Calu3 (cell line): ENCODE measurements around the gene SASS6. TPM values are rescaled to one million over a fixed set of nuclear protein-coding genes. Genes with fewer than 3 reads are reported as not detected.

Experiments used
- BruUV-seq: library from RNA; stranded (reverse); fragments of 400-500 nt; replicated peaks from 2 replicates; lab custom pipeline; 2021; lab: Mats Ljungman, UMichigan
- CTCF ChIA-PET: fragments of 300-600 bp; sonication (Branson Sonifier 250); formaldehyde crosslinking; loops from one replicate; lab custom pipeline; 2022; ENCODE audit warnings: antibody characterized with exemption; lab: Charles Lee
- DNase-seq: peaks from one replicate; pipeline ENCODE4 v3.0.0; 2022
- H3K27ac Mint-ChIP-seq: one replicate; pipeline ENCODE4 v1.8.0; 2022; ENCODE audit warnings: mixed read lengths; ENCODE audit not compliant: unreplicated experiment
- H3K27me3 Mint-ChIP-seq: one replicate; pipeline ENCODE4 v1.8.0; 2022; ENCODE audit warnings: mixed read lengths; ENCODE audit not compliant: unreplicated experiment
- H3K36me3 Mint-ChIP-seq: one replicate; pipeline ENCODE4 v1.8.0; 2022; ENCODE audit warnings: mild to moderate bottlenecking, moderate library complexity, mixed read lengths; ENCODE audit not compliant: insufficient read depth, unreplicated experiment
- H3K4me1 Mint-ChIP-seq: one replicate; pipeline ENCODE4 v1.8.0; 2022; ENCODE audit warnings: mild to moderate bottlenecking, low read depth, mixed read lengths; ENCODE audit not compliant: unreplicated experiment
- H3K4me3 Mint-ChIP-seq: one replicate; pipeline ENCODE4 v1.8.0; 2022; ENCODE audit warnings: mild to moderate bottlenecking, low read depth, moderate library complexity, mixed read lengths; ENCODE audit not compliant: unreplicated experiment
- H3K9me3 Mint-ChIP-seq: one replicate; pipeline ENCODE4 v1.8.0; 2022; ENCODE audit warnings: low read depth, mixed read lengths; ENCODE audit not compliant: unreplicated experiment
- CTCF ChIP-seq: fragments of 200-600 bp; IDR thresholded peaks from one replicate; pipeline ENCODE4 v1.8.0; 2022; ENCODE audit warnings: antibody characterized with exemption; ENCODE audit not compliant: unreplicated experiment
- intact Hi-C: fragments of 100-400 bp; cut with micrococcal nuclease; formaldehyde crosslinking; loops from one replicate; pipeline ENCODE4 v1.10.0; 2022; ENCODE audit not compliant: unreplicated experiment
- total RNA-seq: library from RNA; stranded (reverse); gene quantifications from 2 replicates; pipeline ENCODE4 v1.2.3, GENCODE V29; 2022

SASS6 gene
- total RNA-seq, 1 experiment from 2014 or later: 8.2 TPM

GRCh38 chr1:100134872-100135271 lies 2.1 kb upstream of the SASS6 start:
- BruUV-seq: no TSS peak
- Mint-ChIP-seq H3K27ac (no peak overlapping the region), H3K27me3 (no peaks in the 10 kb centered on the region), H3K9me3 (no peaks in the 10 kb centered on the region), H3K36me3 (peaks cover 25% of the 10 kb centered on the region), H3K4me1 (peaks cover 8% of the 10 kb centered on the region), H3K4me3 (no peak overlapping the region)
- CTCF ChIA-PET: no interaction called here
- intact Hi-C loops: loop anchor here (5.0 to 10.0 kb wide), 2 partner anchors 98 to 320 kb away; a partner anchor contains a TSS
- TF ChIP-seq CTCF: no peak
- DNase-seq: no peak

GRCh38 chr1:100131623-100132022 lies 1.1 kb downstream of the SASS6 start:
- intact Hi-C loops: loop anchor here (5.0 to 10.0 kb wide), 2 partner anchors 94 to 323 kb away; a partner anchor contains a TSS
- H3K36me3 Mint-ChIP-seq: peaks cover 25% of the 10 kb centered on the region
- H3K4me3 Mint-ChIP-seq: peak overlapping the region; percentile 93
- DNase-seq: no peak
- H3K4me1 Mint-ChIP-seq: peaks cover 8% of the 10 kb centered on the region
- H3K27me3 Mint-ChIP-seq: no peaks in the 10 kb centered on the region
- BruUV-seq: no TSS peak
- H3K27ac Mint-ChIP-seq: no peak overlapping the region
- H3K9me3 Mint-ChIP-seq: no peaks in the 10 kb centered on the region
- TF ChIP-seq CTCF: no peak
- CTCF ChIA-PET: no interaction called here

- CTCF ChIA-PET: no interaction called here
- TF ChIP-seq CTCF: no peak
- H3K27me3 Mint-ChIP-seq: no peaks in the 10 kb centered on the region
- no peak overlapping the region for H3K27ac Mint-ChIP-seq
- intact Hi-C loops: loop anchor here (5.0 to 10.0 kb wide), 2 partner anchors 93 to 324 kb away; a partner anchor contains a TSS
- no peak overlapping the region for H3K4me3 Mint-ChIP-seq
- BruUV-seq: no TSS peak
- H3K36me3 Mint-ChIP-seq: peaks cover 25% of the 10 kb centered on the region
- peaks cover 8% of the 10 kb centered on the region for H3K4me1 Mint-ChIP-seq
- no peaks in the 10 kb centered on the region for H3K9me3 Mint-ChIP-seq
- DNase-seq: no peak
These were observed 2.1 kb downstream of the SASS6 start for GRCh38 chr1:100130552-100131077.

GRCh38 chr1:100127226-100127625 lies 5.5 kb downstream of the SASS6 start:
- Mint-ChIP-seq H3K4me3 (no peak overlapping the region), H3K27ac (no peak overlapping the region), H3K9me3 (no peaks in the 10 kb centered on the region), H3K27me3 (no peaks in the 10 kb centered on the region), H3K36me3 (peaks cover 4% of the 10 kb centered on the region), H3K4me1 (no peaks in the 10 kb centered on the region)
- TF ChIP-seq CTCF: no peak
- intact Hi-C loops: no loop called here
- no peak for DNase-seq
- no TSS peak for BruUV-seq
- CTCF ChIA-PET: no interaction called here
